ENCODE data around the gene MAGEB17.

- TF ChIP-seq POLR2A (IDR thresholded peaks at IDR 0.05; ENCODE audit: low read depth) (no peak), CTCF (IDR thresholded peaks at IDR 0.05) (no peak), POLR2AphosphoS5 (IDR thresholded peaks at IDR 0.05) (no peak)
These were observed at the start of gene MAGEB17 for GRCh38 chrX:16167181-16167580.
